B cell (primary cell): ENCODE results near the gene ALOX12. TPM values are rescaled to one million over a fixed set of nuclear protein-coding genes. Genes with fewer than 3 reads are reported as not detected.

Experiments used
- ATAC-seq: fragments of 200-7000 bp; cut with Tn5 transposase; one replicate; pipeline ENCODE4 v1.10.0; 2021; ENCODE audit warnings: low read depth, mild to moderate bottlenecking, moderate number of reproducible peaks, moderate library complexity
- CTCF ChIA-PET: fragments of 350-600 bp; sonication (Branson Sonifier 250); formaldehyde crosslinking; loops from one replicate; lab custom pipeline; 2021; ENCODE audit warnings: antibody characterized with exemption, inconsistent platforms; lab: Charles Lee
- POLR2A ChIA-PET: fragments of 350-600 bp; sonication (Branson Sonifier 250); formaldehyde crosslinking; loops from one replicate; lab custom pipeline; 2021; ENCODE audit warnings: antibody characterized with exemption; lab: Charles Lee
- DNase-seq: peaks from one replicate; pipeline ENCODE4 v3.0.0; 2013
- H2AFZ ChIP-seq: 2 replicates; pipeline ENCODE4 v1.6.1; 2012; ENCODE audit warnings: mild to moderate bottlenecking, low read depth, low read length; ENCODE audit not compliant: insufficient read depth, poor library complexity, severe bottlenecking
- H3K27ac ChIP-seq, 2 donors: 1 replicate in 1 of 2; 2 replicates in 1 of 2; pipeline ENCODE4 v1.5.1; 2012 to 2013; ENCODE audit warnings: low read length in 2 of 2, mild to moderate bottlenecking in 2 of 2, moderate library complexity in 1 of 2
- H3K27me3 ChIP-seq, 4 experiments: fragments of 200-600 bp in 1 of 4; sonication (generic) in 1 of 4; replicated peaks in 1 of 4; 1 replicate in 2 of 4; 2 replicates in 2 of 4; pipeline versions ENCODE4 v1.6.1 to v1.7.0; 2013 to 2016; ENCODE audit warnings: low read length in 3 of 4, mild to moderate bottlenecking in 2 of 4, mixed read lengths in 1 of 4, moderate library complexity in 1 of 4; ENCODE audit not compliant: insufficient read depth in 4 of 4, control insufficient read depth in 3 of 4; ENCODE audit errors: control extremely low read depth in 1 of 4
- H3K36me3 ChIP-seq, 2 experiments: replicated peaks in 1 of 2; 1 replicate in 1 of 2; 2 replicates in 1 of 2; pipeline versions ENCODE4 v1.6.1 to v1.7.1; 2013; ENCODE audit warnings: low read length in 1 of 2; ENCODE audit not compliant: insufficient read depth in 2 of 2, control insufficient read depth in 1 of 2; ENCODE audit errors: control extremely low read depth in 1 of 2, extremely low read depth in 1 of 2
- H3K4me1 ChIP-seq, 2 donors: fragments of 200-600 bp in 1 of 2; sonication (generic) in 1 of 2; 1 replicate in 1 of 2; 2 replicates in 1 of 2; pipeline versions ENCODE4 v1.5.1 to v1.6.1; 2013 to 2017; ENCODE audit warnings: low read length in 2 of 2; ENCODE audit not compliant: control insufficient read depth in 2 of 2, insufficient read depth in 2 of 2
- H3K4me2 ChIP-seq: replicated peaks from 2 replicates; pipeline ENCODE3; 2012; ENCODE audit warnings: mild to moderate bottlenecking, low read depth, low read length; ENCODE audit not compliant: poor library complexity, severe bottlenecking
- H3K4me3 ChIP-seq, 5 experiments: fragments of 200-600 bp in 1 of 5; sonication (generic) in 1 of 5; 1 replicate in 3 of 5; 2 replicates in 2 of 5; pipeline versions ENCODE4 v1.5.1 to v1.7.0; 2011 to 2016; ENCODE audit warnings: low read length in 4 of 5, mild to moderate bottlenecking in 4 of 5, low read depth in 2 of 5, control low read depth in 1 of 5, moderate library complexity in 1 of 5; ENCODE audit not compliant: insufficient read depth in 1 of 5; ENCODE audit errors: control extremely low read depth in 1 of 5, extremely low read depth in 1 of 5
- H3K79me2 ChIP-seq: fragments of 200-600 bp; sonication (generic); one replicate; pipeline ENCODE4 v1.6.0; 2016; ENCODE audit warnings: low read length; ENCODE audit not compliant: control insufficient read depth, insufficient read depth
- H3K9ac ChIP-seq: fragments of 200-600 bp; sonication (generic); 2 replicates; pipeline ENCODE4 v1.6.1; 2017; ENCODE audit warnings: mild to moderate bottlenecking, low read length, moderate library complexity
- H3K9me3 ChIP-seq, 3 donors: one replicate each; pipeline versions ENCODE4 v1.6.1 to v1.7.1; 2013; ENCODE audit warnings: low read length in 2 of 3; ENCODE audit not compliant: control insufficient read depth in 2 of 3, insufficient read depth in 1 of 3; ENCODE audit errors: control extremely low read depth in 1 of 3
- H4K20me1 ChIP-seq: 2 replicates; pipeline ENCODE4 v1.6.0; 2012; ENCODE audit warnings: mild to moderate bottlenecking, low read length; ENCODE audit not compliant: insufficient read depth, control insufficient read depth, poor library complexity, severe bottlenecking
- H3K27ac Mint-ChIP-seq: one replicate; pipeline ENCODE4 v1.8.0; 2021; ENCODE audit warnings: mixed read lengths
- H3K27me3 Mint-ChIP-seq: one replicate; pipeline ENCODE4 v1.8.0; 2021; ENCODE audit warnings: mixed read lengths
- H3K4me1 Mint-ChIP-seq: one replicate; pipeline ENCODE4 v1.8.0; 2021; ENCODE audit warnings: mixed read lengths
- H3K4me3 Mint-ChIP-seq: one replicate; pipeline ENCODE4 v1.8.0; 2021; ENCODE audit warnings: mixed read lengths
- H3K9me3 Mint-ChIP-seq: one replicate; pipeline ENCODE4 v1.8.0; 2022; ENCODE audit warnings: mixed read lengths; ENCODE audit not compliant: insufficient read depth
- CTCF ChIP-seq: fragments of 200-600 bp; IDR thresholded peaks from one replicate; pipeline ENCODE4 v1.8.0; 2022; ENCODE audit warnings: antibody characterized with exemption, mild to moderate bottlenecking
- EZH2 ChIP-seq: IDR thresholded peaks from 2 replicates; pipeline ENCODE4 v1.6.1; 2012; ENCODE audit warnings: borderline replicate concordance, low read depth, mild to moderate bottlenecking, moderate library complexity, low read length; ENCODE audit not compliant: insufficient read depth, poor library complexity, severe bottlenecking
- WGBS: methylation state at CpG from one replicate; pipeline ENCODE4 v1.1.5; 2013; ENCODE audit warnings: missing lambda C conversion rate; ENCODE audit not compliant: insufficient coverage; 5-methylcytosine and 5-hydroxymethylcytosine counted together
- intact Hi-C: fragments of 100-400 bp; cut with micrococcal nuclease; formaldehyde crosslinking; loops from one replicate; pipeline ENCODE4 v1.10.0; 2022
- polyA plus RNA-seq: library from polyadenylated mRNA; depleted of rRNA; stranded (reverse); fragments of >200 nt; gene quantifications from 2 replicates; pipeline ENCODE4 v1.2.3, GENCODE V29; 2012
- total RNA-seq, 2 donors: library from RNA; stranded (reverse); fragments of 120-200 nt in 1 of 2; gene quantifications; 1 replicate in 1 of 2; 2 replicates in 1 of 2; pipeline versions ENCODE4 v1.2.3 to v1.2.4, GENCODE V29; 2013 to 2022

ALOX12 gene
- total and polyA plus RNA-seq, 2 donors (not counting 1 experiment from before 2014, with no cell fraction given), result 0.07 TPM; not detected in 1

GRCh38 chr17:7010523-7010922 is 14.7 kb downstream of the ALOX12 start:
- H3K27me3 Mint-ChIP-seq, result no peaks in the 10 kb centered on the region
- no peak overlapping the region for H3K4me3 ChIP-seq
- peaks cover 72% of the 10 kb centered on the region for H3K79me2 ChIP-seq
- TF ChIP-seq EZH2, result no peak
- no peak for TF ChIP-seq CTCF
- peaks cover 0 to 3% (median 0%) of the 10 kb centered on the region in 3 donors for H3K9me3 ChIP-seq
- peak overlapping the region in 1 of 2 donors; percentile 99 for H3K27ac ChIP-seq
- peaks cover 1 to 24% of the 10 kb centered on the region in 2 experiments for H3K36me3 ChIP-seq
- peak overlapping the region; percentile 99 for H3K4me3 Mint-ChIP-seq
- no peak overlapping the region for H3K9ac ChIP-seq
- H3K4me1 ChIP-seq, result peaks cover 32 to 46% of the 10 kb centered on the region in 2 donors
- peaks cover 60% of the 10 kb centered on the region for H3K4me1 Mint-ChIP-seq
- ChIA-PET CTCF (interaction anchor here (1.2 to 1.8 kb wide), 4 partner anchors 11 to 100 kb away, joined by 3 to 6 read pairs (median 4); partner anchors contain the start of gene BCL6B), POLR2A (no interaction called here)
- WGBS, result no CpG with 5 or more reads among the region's 2 CpGs
- intact Hi-C loops, result loop anchor here (5.0 to 10.0 kb wide), 3 partner anchors 564 to 1427 kb away; partner anchors contain the start of genes CD68, KDM6B and NDEL1
- peak overlapping the region; percentile 86 for H3K4me2 ChIP-seq
- no peaks in the 10 kb centered on the region for H3K9me3 Mint-ChIP-seq
- H2AFZ ChIP-seq, result no peak overlapping the region
- peak overlapping the region; percentile 38 for H3K27ac Mint-ChIP-seq
- H4K20me1 ChIP-seq, result peaks cover 42% of the 10 kb centered on the region
- no peak for ATAC-seq
- H3K27me3 ChIP-seq, result no peaks in the 10 kb centered on the region
- DNase-seq, result no peak

GRCh38 chr17:7011415-7011814 is 15.6 kb downstream of the ALOX12 start:
- 75% methylated on average over 6 of the region's 14 CpGs for WGBS
- Histone ChIP-seq H3K4me2 (peak overlapping the region; percentile 86), H3K4me1 (peaks cover 40 to 55% of the 10 kb centered on the region in 2 donors), H3K36me3 (peaks cover 1 to 25% of the 10 kb centered on the region in 2 experiments), H3K4me3 (peak overlapping the region; percentile 95 to 100 (median 96)), H3K9ac (peak overlapping the region; percentile 89), H3K27ac (peak overlapping the region in 1 of 2 donors; percentile 99), H3K27me3 (no peaks in the 10 kb centered on the region), H3K9me3 (peaks cover 0 to 3% (median 0%) of the 10 kb centered on the region in 3 donors), H4K20me1 (peaks cover 36% of the 10 kb centered on the region), H3K79me2 (peaks cover 72% of the 10 kb centered on the region), H2AFZ (no peak overlapping the region)
- intact Hi-C loops, result loop anchor here (5.0 to 10.0 kb wide), 3 partner anchors 563 to 1426 kb away; partner anchors contain the start of genes CD68, KDM6B and NDEL1
- Mint-ChIP-seq H3K27me3 (no peaks in the 10 kb centered on the region), H3K4me1 (peaks cover 69% of the 10 kb centered on the region), H3K4me3 (peak overlapping the region; percentile 99), H3K27ac (peak overlapping the region; percentile 100), H3K9me3 (no peaks in the 10 kb centered on the region)
- no peak for ATAC-seq
- no peak for DNase-seq
- ChIA-PET POLR2A (interaction anchor here (0.6 to 1.0 kb wide), 3 partner anchors 100 to 225 kb away, joined by 3 to 6 read pairs (median 4); no protein-coding TSS in a partner anchor), CTCF (interaction anchor here (1.2 to 1.6 kb wide), 5 partner anchors 10 to 130 kb away, joined by 3 to 14 read pairs (median 3); no protein-coding TSS in a partner anchor)
- no peak for TF ChIP-seq EZH2
- no peak for TF ChIP-seq CTCF
